Hematopoietic multipotent progenitor cell treated with erythropoietin and hydrocortisone succinate and interleukin-3 and kit ligand, for 8 days (in vitro differentiated cells): Measurements from ENCODE around the gene EEF2KMT.

Source experiments
- DNase-seq: peaks from one replicate; pipeline ENCODE4 v3.0.0-alpha.2; 2015

The EEF2KMT gene

GRCh38 chr16:5040451-5040850, 57.1 kb downstream of the EEF2KMT start:
- DNase-seq: no peak

- no peak for DNase-seq
Observed at GRCh38 chr16:5036228-5037156, 61.1 kb downstream of the EEF2KMT start.

- DNase-seq: no peak
Observed at GRCh38 chr16:5035909-5036227, 61.7 kb downstream of the EEF2KMT start.
